OCI-LY1 (cell line): Measurements from ENCODE around the gene UGT1A5.
"Not testable (repeated sequence)": the region's sequence is repeated elsewhere in the genome, so short reads cannot be mapped to it uniquely, and the experiment has no call there.

ENCODE experiments used
- H2AFZ ChIP-seq: fragments of 200-600 bp; sonication (generic), shearing (Covaris generic); 2 replicates; pipeline ENCODE4 v1.6.0; 2014; ENCODE audit warnings: antibody characterized with exemption, mild to moderate bottlenecking, low read length
- H3F3A ChIP-seq: fragments of 200-600 bp; sonication (generic), shearing (Covaris generic); 2 replicates; pipeline ENCODE4 v1.6.0; 2014; ENCODE audit warnings: mild to moderate bottlenecking, antibody characterized with exemption, low read length, moderate library complexity; ENCODE audit not compliant: insufficient read depth
- H3K27ac ChIP-seq: fragments of 200-600 bp; sonication (generic); 2 replicates; pipeline ENCODE4 v1.5.1; 2014; ENCODE audit warnings: low read length, mixed run types, mild to moderate bottlenecking, low read depth; ENCODE audit not compliant: poor library complexity, severe bottlenecking
- H3K27me3 ChIP-seq: fragments of 200-600 bp; sonication (generic); 2 replicates; pipeline ENCODE4 v1.6.0; 2014; ENCODE audit warnings: antibody characterized with exemption, mild to moderate bottlenecking, low read length, moderate library complexity; ENCODE audit not compliant: insufficient read depth
- H3K36me3 ChIP-seq: fragments of 200-600 bp; sonication (generic); 2 replicates; pipeline ENCODE4 v1.6.1; 2014; ENCODE audit warnings: mild to moderate bottlenecking, antibody characterized with exemption, low read length, moderate library complexity, mixed read lengths; ENCODE audit not compliant: insufficient read depth
- H3K4me1 ChIP-seq: fragments of 200-600 bp; sonication (generic); 2 replicates; pipeline ENCODE4 v1.5.1; 2014; ENCODE audit warnings: mild to moderate bottlenecking, low read length, moderate library complexity; ENCODE audit not compliant: insufficient read depth, severe bottlenecking
- H3K4me2 ChIP-seq: fragments of 200-600 bp; sonication (generic), shearing (Covaris generic); 2 replicates; pipeline ENCODE4 v1.6.1; 2014; ENCODE audit warnings: low read length
- H3K4me3 ChIP-seq: fragments of 200-600 bp; sonication (generic); 2 replicates; pipeline ENCODE4 v1.5.1; 2014; ENCODE audit warnings: low read length, low read depth, mild to moderate bottlenecking, mixed read lengths; ENCODE audit not compliant: poor library complexity, severe bottlenecking
- H3K79me2 ChIP-seq: fragments of 200-600 bp; shearing (Covaris generic); 2 replicates; pipeline ENCODE4 v1.6.1; 2016; ENCODE audit warnings: mixed run types, low read length, mixed read lengths; ENCODE audit not compliant: insufficient read depth
- H3K9ac ChIP-seq: fragments of 200-600 bp; sonication (generic), shearing (Covaris generic); 2 replicates; pipeline ENCODE4 v1.6.1; 2014; ENCODE audit warnings: mild to moderate bottlenecking, low read length, mixed read lengths
- H3K9me2 ChIP-seq: fragments of 200-600 bp; sonication (generic), shearing (Covaris generic); 2 replicates; pipeline ENCODE4 v1.6.1; 2014; ENCODE audit warnings: low read depth, mild to moderate bottlenecking, low read length, mixed read lengths
- H3K9me3 ChIP-seq: fragments of 200-600 bp; shearing (Covaris generic); 2 replicates; pipeline ENCODE4 v1.6.1; 2014; ENCODE audit warnings: low read length, mixed read lengths
- H4K20me1 ChIP-seq: fragments of 200-600 bp; sonication (generic), shearing (Covaris generic); 2 replicates; pipeline ENCODE4 v1.6.0; 2016; ENCODE audit warnings: mild to moderate bottlenecking, low read length; ENCODE audit not compliant: insufficient read depth
- CTCF ChIP-seq: fragments of 200-600 bp; sonication (generic), shearing (Covaris generic); IDR thresholded peaks from 2 replicates; pipeline ENCODE4 v1.5.1; 2017; ENCODE audit warnings: mild to moderate bottlenecking, antibody characterized with exemption, low read length, moderate library complexity, mixed read lengths
- EZH2 ChIP-seq: fragments of 200-600 bp; sonication (generic), shearing (Covaris generic); IDR thresholded peaks from 2 replicates; pipeline ENCODE4 v1.8.0; 2017; ENCODE audit warnings: borderline replicate concordance, mixed run types, mild to moderate bottlenecking, antibody characterized with exemption, low read length, moderate library complexity, mixed read lengths

Gene UGT1A5

GRCh38 chr2:233700028-233700635, 12.6 kb upstream of the UGT1A5 start:
- Histone ChIP-seq H4K20me1 (no peaks in the 10 kb centered on the region), H3K9me2 (no peaks in the 10 kb centered on the region; the same call in 1 of the 2 replicates), H3K27me3 (no peaks in the 10 kb centered on the region; the same call in 1 of the 2 replicates), H3K9me3 (no peaks in the 10 kb centered on the region), H3K4me2 (no peak overlapping the region), H3K36me3 (no peaks in the 10 kb centered on the region; the same call in 1 of the 2 replicates), H3K9ac (no peak overlapping the region), H2AFZ (no peak overlapping the region), H3K27ac (no peak overlapping the region), H3F3A (no peaks in the 10 kb centered on the region), H3K4me3 (no peak overlapping the region), H3K79me2 (no peaks in the 10 kb centered on the region), H3K4me1 (no peaks in the 10 kb centered on the region)
- TF ChIP-seq CTCF (no peak), EZH2 (no peak)

GRCh38 chr2:233700842-233701241, 11.9 kb upstream of the UGT1A5 start:
- H3F3A ChIP-seq, H3K4me2 ChIP-seq, H3K4me3 ChIP-seq, H3K36me3 ChIP-seq, H3K9me2 ChIP-seq, H4K20me1 ChIP-seq, H3K27me3 ChIP-seq, H2AFZ ChIP-seq, H3K27ac ChIP-seq, H3K9ac ChIP-seq, H3K79me2 ChIP-seq, H3K9me3 ChIP-seq, H3K4me1 ChIP-seq: not testable (repeated sequence)

- H3K9ac ChIP-seq: no peak overlapping the region
- no peaks in the 10 kb centered on the region; the same call in 1 of the 2 replicates for H3K36me3 ChIP-seq
- H3K27me3 ChIP-seq: no peaks in the 10 kb centered on the region; the same call in 1 of the 2 replicates
- no peak overlapping the region for H3K27ac ChIP-seq
- H4K20me1 ChIP-seq: no peaks in the 10 kb centered on the region
- no peaks in the 10 kb centered on the region for H3K9me3 ChIP-seq
- no peaks in the 10 kb centered on the region; the same call in 1 of the 2 replicates for H3K9me2 ChIP-seq
- no peaks in the 10 kb centered on the region for H3F3A ChIP-seq
- H3K79me2 ChIP-seq: no peaks in the 10 kb centered on the region
- H3K4me2 ChIP-seq: no peak overlapping the region
- H3K4me3 ChIP-seq: no peak overlapping the region
- no peak for TF ChIP-seq EZH2
- no peak for TF ChIP-seq CTCF
- H3K4me1 ChIP-seq: no peaks in the 10 kb centered on the region
- H2AFZ ChIP-seq: no peak overlapping the region
These were observed 10.5 kb upstream of the UGT1A5 start for GRCh38 chr2:233702238-233702637.

GRCh38 chr2:233705911-233706506, 6.7 kb upstream of the UGT1A5 start:
- Histone ChIP-seq H3K4me3 (no peak overlapping the region), H4K20me1 (no peaks in the 10 kb centered on the region), H3K27me3 (no peaks in the 10 kb centered on the region), H3K9ac (no peak overlapping the region), H2AFZ (no peak overlapping the region), H3K9me2 (no peaks in the 10 kb centered on the region), H3F3A (no peaks in the 10 kb centered on the region), H3K4me2 (no peak overlapping the region), H3K27ac (no peak overlapping the region), H3K36me3 (no peaks in the 10 kb centered on the region; the same call in 1 of the 2 replicates), H3K9me3 (no peaks in the 10 kb centered on the region), H3K79me2 (no peaks in the 10 kb centered on the region), H3K4me1 (no peaks in the 10 kb centered on the region)
- TF ChIP-seq CTCF (no peak), EZH2 (no peak)
